PC-9 (cell line): ENCODE measurements around the gene FCN1.

ENCODE experiments used
- EZH2 ChIP-seq: fragments of 200-600 bp; sonication (generic); IDR thresholded peaks from 2 replicates; pipeline ENCODE4 v1.8.0; 2017; ENCODE audit warnings: antibody characterized with exemption, low read depth
- TF ChIP-seq, protein P1 (sequence below): fragments of 200-600 bp; sonication (generic); conservative IDR thresholded peaks from 2 replicates; pipeline ENCODE4 v1.6.1; 2017; ENCODE audit warnings: mixed run types, antibody characterized with exemption, mild to moderate bottlenecking, moderate library complexity

DNA sequence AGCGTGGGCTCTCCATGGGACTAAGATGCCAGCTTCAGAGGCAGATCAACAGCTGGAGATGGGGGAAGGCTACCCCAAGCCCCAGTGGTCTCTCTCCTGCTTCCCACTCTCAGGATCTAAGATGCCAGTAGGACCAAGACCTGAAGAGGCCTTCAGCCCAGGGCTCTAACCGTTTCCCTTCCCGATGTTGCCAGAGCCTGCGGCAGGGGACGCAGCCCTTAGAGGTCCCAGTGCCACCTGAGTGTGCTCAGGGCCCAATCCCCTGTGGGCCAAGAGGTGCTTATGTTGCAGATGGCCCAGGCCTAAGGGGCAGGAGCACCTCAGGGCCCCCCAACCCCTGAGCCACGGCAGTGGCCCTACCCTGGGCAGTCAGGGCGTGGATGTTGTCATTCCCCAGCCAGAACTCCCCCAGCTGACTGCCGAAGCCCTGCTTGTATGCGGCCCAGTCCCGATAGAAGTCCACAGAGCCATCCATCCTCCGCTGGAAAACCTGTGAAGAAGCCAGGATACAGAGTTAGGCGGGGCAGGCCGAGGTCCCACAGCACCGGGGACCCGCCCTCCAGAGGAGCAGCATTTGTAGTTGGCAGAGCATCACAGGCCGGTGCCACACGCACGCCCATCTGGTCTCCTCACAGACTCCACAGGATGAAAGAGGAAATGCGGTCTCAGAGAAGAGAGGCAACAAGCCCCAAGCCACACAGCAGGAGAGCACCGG lies 5.4 kb downstream of the FCN1 start:
- TF ChIP-seq, protein P1, sequence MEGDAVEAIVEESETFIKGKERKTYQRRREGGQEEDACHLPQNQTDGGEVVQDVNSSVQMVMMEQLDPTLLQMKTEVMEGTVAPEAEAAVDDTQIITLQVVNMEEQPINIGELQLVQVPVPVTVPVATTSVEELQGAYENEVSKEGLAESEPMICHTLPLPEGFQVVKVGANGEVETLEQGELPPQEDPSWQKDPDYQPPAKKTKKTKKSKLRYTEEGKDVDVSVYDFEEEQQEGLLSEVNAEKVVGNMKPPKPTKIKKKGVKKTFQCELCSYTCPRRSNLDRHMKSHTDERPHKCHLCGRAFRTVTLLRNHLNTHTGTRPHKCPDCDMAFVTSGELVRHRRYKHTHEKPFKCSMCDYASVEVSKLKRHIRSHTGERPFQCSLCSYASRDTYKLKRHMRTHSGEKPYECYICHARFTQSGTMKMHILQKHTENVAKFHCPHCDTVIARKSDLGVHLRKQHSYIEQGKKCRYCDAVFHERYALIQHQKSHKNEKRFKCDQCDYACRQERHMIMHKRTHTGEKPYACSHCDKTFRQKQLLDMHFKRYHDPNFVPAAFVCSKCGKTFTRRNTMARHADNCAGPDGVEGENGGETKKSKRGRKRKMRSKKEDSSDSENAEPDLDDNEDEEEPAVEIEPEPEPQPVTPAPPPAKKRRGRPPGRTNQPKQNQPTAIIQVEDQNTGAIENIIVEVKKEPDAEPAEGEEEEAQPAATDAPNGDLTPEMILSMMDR, result no peak
- TF ChIP-seq EZH2, result no peak
